K562 (cell line): ENCODE data around the gene PANX1. TPM values are rescaled to one million over a fixed set of nuclear protein-coding genes. Genes with fewer than 3 reads are reported as not detected.

Experiments used
- CHD2 ChIP-seq: IDR thresholded peaks from 2 replicates; pipeline ENCODE4 v1.6.1; 2011; ENCODE audit warnings: low read depth, low read length
- GABPA ChIP-seq: fragments of 200-800 bp; sonication (Bioruptor generic); conservative IDR thresholded peaks from 2 replicates; pipeline ENCODE4 v1.6.1; 2016; ENCODE audit warnings: low read depth, missing genetic modification characterization, missing compliant biosample characterization
- KLF1 ChIP-seq: fragments of 450-650 bp; IDR thresholded peaks from 2 replicates; pipeline ENCODE4 v1.6.1; 2016; ENCODE audit warnings: missing genetic modification characterization, missing compliant biosample characterization
- PHF21A ChIP-seq: fragments of 450-650 bp; IDR thresholded peaks from 2 replicates; pipeline ENCODE4 v1.6.1; 2017; ENCODE audit warnings: low read depth, borderline replicate concordance
- POLR2A ChIP-seq: fragments of 450-650 bp; conservative IDR thresholded peaks from 2 replicates; pipeline ENCODE4 v1.6.1; 2016
- RB1 ChIP-seq: fragments of 450-650 bp; IDR thresholded peaks from 2 replicates; pipeline ENCODE4 v1.6.1; 2017; ENCODE audit warnings: low read depth, mild to moderate bottlenecking
- RBM34 ChIP-seq: fragments of 200-400 bp; formaldehyde crosslinking; IDR thresholded peaks from 2 replicates; pipeline ENCODE4 v1.6.1; 2018; ENCODE audit warnings: low read length, borderline replicate concordance; ENCODE audit not compliant: insufficient read depth
- TBL1XR1 ChIP-seq, 2 experiments: IDR thresholded peaks; 2 replicates each; pipeline ENCODE4 v1.6.1; 2012; ENCODE audit warnings: improper control_type of control experiment in 2 of 2, low read length in 2 of 2, mild to moderate bottlenecking in 1 of 2
- TEAD2 ChIP-seq: fragments of 450-650 bp; IDR thresholded peaks from 2 replicates; pipeline ENCODE4 v1.6.1; 2016; ENCODE audit warnings: missing genetic modification characterization, control low read depth, missing compliant biosample characterization
- TFAP4 ChIP-seq: sonication (generic); formaldehyde crosslinking; IDR thresholded peaks from 2 replicates; pipeline ENCODE4 v1.8.0; 2022; ENCODE audit warnings: missing genetic modification reagents, mild to moderate bottlenecking, moderate library complexity, borderline replicate concordance
- ZNF639 ChIP-seq, 2 experiments: fragments of 200-800 bp in 1 of 2; sonication (Bioruptor generic) in 1 of 2; sonication (generic) in 1 of 2; formaldehyde crosslinking in 1 of 2; IDR thresholded peaks in 1 of 2; conservative IDR thresholded peaks in 1 of 2; 2 replicates each; pipeline versions ENCODE4 v1.5.0 to v1.6.1; 2016 to 2020; ENCODE audit warnings: missing compliant biosample characterization in 1 of 2, missing genetic modification characterization in 1 of 2, missing genetic modification reagents in 1 of 2
- ZNF699 ChIP-seq: fragments of 250-450 bp; sonication (Bioruptor Pico); IDR thresholded peaks from 2 replicates; pipeline ENCODE4 v1.8.0; 2021; ENCODE audit warnings: mild to moderate bottlenecking, moderate library complexity; ENCODE audit not compliant: insufficient replicate concordance
- ZNF766 ChIP-seq: fragments of 200-800 bp; sonication (Bioruptor generic); conservative IDR thresholded peaks from 2 replicates; pipeline ENCODE4 v1.6.1; 2016; ENCODE audit warnings: missing genetic modification characterization, missing compliant biosample characterization
- polyA plus RNA-seq, 8 experiments: library from polyadenylated mRNA; depleted of rRNA in 4 of 8; stranded (reverse) in 5 of 8; unstranded in 3 of 8; fragments of >200 nt; fragmentation: Nextera tagmentation in 2 of 8; fragmentation: Illumina TruSeq in 1 of 8; extraction: Ambion mirVana in 2 of 8; extraction: Trizol in 1 of 8; gene quantifications; 2 replicates each; pipeline versions ENCODE4 v1.2.1 to v1.2.3, GENCODE V29; 2011 to 2014; ENCODE audit warnings: inconsistent platforms in 1 of 8, missing spikeins in 1 of 8
- total RNA-seq, 7 experiments: library from RNA; depleted of rRNA in 6 of 7; stranded (reverse); fragments of >200 nt in 6 of 7; fragmentation: Illumina TruSeq in 2 of 7; extraction: Trizol in 2 of 7; gene quantifications; 2 replicates each; pipeline versions ENCODE4 v1.2.1 to v1.2.3, GENCODE V29; 2011 to 2021; ENCODE audit warnings: low replicate concordance in 1 of 7
- TF ChIP-seq, protein P1 (sequence below): fragments of 450-650 bp; IDR thresholded peaks from 2 replicates; pipeline ENCODE4 v1.6.1; 2014; ENCODE audit warnings: low read depth, mild to moderate bottlenecking, moderate library complexity, borderline replicate concordance
- TF ChIP-seq, protein P2 (sequence below): fragments of 250-450 bp; sonication (Bioruptor Pico); IDR thresholded peaks from 2 replicates; pipeline ENCODE4 v1.5.0; 2021
- TF ChIP-seq, protein P3 (sequence below): fragments of 450-650 bp; IDR thresholded peaks from 2 replicates; pipeline ENCODE4 v1.6.1; 2016; ENCODE audit warnings: borderline replicate concordance
- TF ChIP-seq, protein P4 (sequence below): sonication (generic); formaldehyde crosslinking; IDR thresholded peaks from 2 replicates; pipeline ENCODE4 v1.9.0; 2022; ENCODE audit warnings: mild to moderate bottlenecking, missing genetic modification reagents
- TF ChIP-seq, protein P5 (sequence below): fragments of 450-650 bp; IDR thresholded peaks from 2 replicates; pipeline ENCODE4 v1.6.1; 2016; ENCODE audit warnings: antibody characterized with exemption

Gene PANX1
- total and polyA plus RNA-seq, 9 of the 15 experiments (the other 6 are each of a cell fraction or from before 2014, with no cell fraction given) = 1.9 to 14.8 (median 10.1) TPM

DNA sequence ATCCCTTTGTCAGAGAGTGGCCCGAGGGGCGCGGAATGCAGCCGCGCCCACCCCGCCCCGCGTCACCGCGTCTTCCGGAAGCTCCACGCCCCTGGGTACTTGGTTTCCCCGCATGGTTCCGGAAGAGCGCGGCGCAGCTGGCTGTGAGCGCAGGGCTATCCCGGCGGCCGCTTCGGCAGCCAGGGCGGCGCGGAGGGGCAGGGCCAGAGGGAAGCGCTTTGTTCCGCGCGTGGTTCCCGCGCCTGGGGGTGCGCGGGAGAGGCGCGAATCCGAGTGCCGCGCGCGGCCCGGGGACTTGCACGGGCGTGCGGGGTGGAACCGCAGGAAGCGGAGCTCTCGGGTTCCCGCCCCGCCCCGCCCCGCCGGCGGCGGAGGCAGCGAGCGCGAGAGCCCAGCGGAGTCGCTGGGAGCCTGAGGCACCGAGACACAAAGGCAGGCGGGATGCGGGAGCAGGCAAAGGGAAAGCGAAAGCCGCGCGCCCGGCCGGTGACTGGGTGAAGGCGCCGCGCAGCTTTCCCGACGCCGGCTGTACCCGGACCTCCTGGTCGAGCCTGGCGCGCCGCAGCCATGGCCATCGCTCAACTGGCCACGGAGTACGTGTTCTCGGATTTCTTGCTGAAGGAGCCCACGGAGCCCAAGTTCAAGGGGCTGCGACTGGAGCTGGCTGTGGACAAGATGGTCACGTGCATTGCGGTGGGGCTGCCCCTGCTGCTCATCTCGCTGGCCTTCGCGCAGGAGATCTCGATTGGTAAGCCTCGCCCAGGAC lies at the start of gene PANX1 (continued):
- TF ChIP-seq TEAD2 (tag) = no peak
- TF ChIP-seq, protein P1, sequence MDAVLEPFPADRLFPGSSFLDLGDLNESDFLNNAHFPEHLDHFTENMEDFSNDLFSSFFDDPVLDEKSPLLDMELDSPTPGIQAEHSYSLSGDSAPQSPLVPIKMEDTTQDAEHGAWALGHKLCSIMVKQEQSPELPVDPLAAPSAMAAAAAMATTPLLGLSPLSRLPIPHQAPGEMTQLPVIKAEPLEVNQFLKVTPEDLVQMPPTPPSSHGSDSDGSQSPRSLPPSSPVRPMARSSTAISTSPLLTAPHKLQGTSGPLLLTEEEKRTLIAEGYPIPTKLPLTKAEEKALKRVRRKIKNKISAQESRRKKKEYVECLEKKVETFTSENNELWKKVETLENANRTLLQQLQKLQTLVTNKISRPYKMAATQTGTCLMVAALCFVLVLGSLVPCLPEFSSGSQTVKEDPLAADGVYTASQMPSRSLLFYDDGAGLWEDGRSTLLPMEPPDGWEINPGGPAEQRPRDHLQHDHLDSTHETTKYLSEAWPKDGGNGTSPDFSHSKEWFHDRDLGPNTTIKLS = peak; percentile 51; the same call in 1 of the 2 replicates
- no peak for TF ChIP-seq ZNF699 (CRISPR knock-in tag)
- peak in 1 of 2 experiments; percentile 64; a peak in 1 of 4 replicates for TF ChIP-seq ZNF639 (CRISPR knock-in tag; conservative IDR thresholded peaks at IDR 0.05 in 1 of 2, IDR thresholded peaks at IDR 0.05 in 1 of 2)
- TF ChIP-seq, protein P2, sequence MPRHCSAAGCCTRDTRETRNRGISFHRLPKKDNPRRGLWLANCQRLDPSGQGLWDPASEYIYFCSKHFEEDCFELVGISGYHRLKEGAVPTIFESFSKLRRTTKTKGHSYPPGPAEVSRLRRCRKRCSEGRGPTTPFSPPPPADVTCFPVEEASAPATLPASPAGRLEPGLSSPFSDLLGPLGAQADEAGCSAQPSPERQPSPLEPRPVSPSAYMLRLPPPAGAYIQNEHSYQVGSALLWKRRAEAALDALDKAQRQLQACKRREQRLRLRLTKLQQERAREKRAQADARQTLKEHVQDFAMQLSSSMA = 0 out of 2 replicates have a peak, but pooled peaks have one; percentile 46
- peak; percentile 35; the same call in 1 of the 2 replicates for TF ChIP-seq CHD2
- TF ChIP-seq GABPA (tag) = peak; percentile 92
- TF ChIP-seq, protein P3, sequence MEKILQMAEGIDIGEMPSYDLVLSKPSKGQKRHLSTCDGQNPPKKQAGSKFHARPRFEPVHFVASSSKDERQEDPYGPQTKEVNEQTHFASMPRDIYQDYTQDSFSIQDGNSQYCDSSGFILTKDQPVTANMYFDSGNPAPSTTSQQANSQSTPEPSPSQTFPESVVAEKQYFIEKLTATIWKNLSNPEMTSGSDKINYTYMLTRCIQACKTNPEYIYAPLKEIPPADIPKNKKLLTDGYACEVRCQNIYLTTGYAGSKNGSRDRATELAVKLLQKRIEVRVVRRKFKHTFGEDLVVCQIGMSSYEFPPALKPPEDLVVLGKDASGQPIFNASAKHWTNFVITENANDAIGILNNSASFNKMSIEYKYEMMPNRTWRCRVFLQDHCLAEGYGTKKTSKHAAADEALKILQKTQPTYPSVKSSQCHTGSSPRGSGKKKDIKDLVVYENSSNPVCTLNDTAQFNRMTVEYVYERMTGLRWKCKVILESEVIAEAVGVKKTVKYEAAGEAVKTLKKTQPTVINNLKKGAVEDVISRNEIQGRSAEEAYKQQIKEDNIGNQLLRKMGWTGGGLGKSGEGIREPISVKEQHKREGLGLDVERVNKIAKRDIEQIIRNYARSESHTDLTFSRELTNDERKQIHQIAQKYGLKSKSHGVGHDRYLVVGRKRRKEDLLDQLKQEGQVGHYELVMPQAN = peak; percentile 55; the same call in 1 of the 2 replicates
- TF ChIP-seq TFAP4 (CRISPR knock-in tag) = peak; percentile 94
- TF ChIP-seq POLR2A = peak; percentile 79
- 0 out of 2 replicates have a peak, but pooled peaks have one; percentile 63 for TF ChIP-seq RBM34
- no peak for TF ChIP-seq TBL1XR1 (IDR thresholded peaks at IDR 0.05; ENCODE audit: low read length in 2 of 2)
- TF ChIP-seq RB1 = peak; percentile 47; the same call in 1 of the 2 replicates
- TF ChIP-seq, protein P4, sequence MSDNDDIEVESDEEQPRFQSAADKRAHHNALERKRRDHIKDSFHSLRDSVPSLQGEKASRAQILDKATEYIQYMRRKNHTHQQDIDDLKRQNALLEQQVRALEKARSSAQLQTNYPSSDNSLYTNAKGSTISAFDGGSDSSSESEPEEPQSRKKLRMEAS = peak; percentile 31; the same call in 1 of the 2 replicates
- TF ChIP-seq, protein P5, sequence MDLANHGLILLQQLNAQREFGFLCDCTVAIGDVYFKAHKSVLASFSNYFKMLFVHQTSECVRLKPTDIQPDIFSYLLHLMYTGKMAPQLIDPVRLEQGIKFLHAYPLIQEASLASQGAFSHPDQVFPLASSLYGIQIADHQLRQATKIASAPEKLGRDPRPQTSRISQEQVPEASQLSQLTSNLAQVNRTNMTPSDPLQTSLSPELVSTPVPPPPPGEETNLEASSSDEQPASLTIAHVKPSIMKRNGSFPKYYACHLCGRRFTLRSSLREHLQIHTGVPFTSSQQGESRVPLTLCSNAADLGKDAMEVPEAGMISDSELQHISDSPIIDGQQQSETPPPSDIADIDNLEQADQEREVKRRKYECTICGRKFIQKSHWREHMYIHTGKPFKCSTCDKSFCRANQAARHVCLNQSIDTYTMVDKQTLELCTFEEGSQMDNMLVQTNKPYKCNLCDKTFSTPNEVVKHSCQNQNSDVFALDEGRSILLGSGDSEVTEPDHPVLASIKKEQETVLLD = no peak
- TF ChIP-seq PHF21A = no peak
- no peak; the same call in 1 of the 2 replicates for TF ChIP-seq ZNF766 (CRISPR knock-in tag)
- peak; percentile 73; the same call in 1 of the 2 replicates for TF ChIP-seq KLF1 (tag)
